ENCODE results near the gene SCN2B.
"Not testable (repeated sequence)": the region's sequence is repeated elsewhere in the genome, so short reads cannot be mapped to it uniquely, and the experiment has no call there.

SCN2B gene

GRCh38 chr11:118206391-118207031 is 30.1 kb upstream of the SCN2B start:
- peak in 1 of 2 donors; percentile 12 for ATAC-seq

GRCh38 chr11:118205606-118206378 is 29.4 kb upstream of the SCN2B start:
- ATAC-seq: no peak

- peak; percentile 9 to 17 for ATAC-seq
These were observed 26.4 kb upstream of the SCN2B start for GRCh38 chr11:118202599-118203422.

GRCh38 chr11:118201966-118202365 is 25.5 kb upstream of the SCN2B start:
- ATAC-seq: no peak

- peak; percentile 50 to 69 for ATAC-seq
These were observed 24.7 kb upstream of the SCN2B start for GRCh38 chr11:118200901-118201680.

GRCh38 chr11:118200497-118200896 is 24.1 kb upstream of the SCN2B start:
- no peak for ATAC-seq

GRCh38 chr11:118199135-118199534 is 22.7 kb upstream of the SCN2B start:
- no peak for ATAC-seq

- ATAC-seq: peak; percentile 83 to 84
These were observed 21.9 kb upstream of the SCN2B start for GRCh38 chr11:118198370-118198769.

- no peak for ATAC-seq
These were observed 18.6 kb upstream of the SCN2B start for GRCh38 chr11:118194835-118195627.

- no peak for ATAC-seq
These were observed 17.6 kb upstream of the SCN2B start for GRCh38 chr11:118193910-118194566.

- ATAC-seq: not testable (repeated sequence)
These were observed 16.4 kb upstream of the SCN2B start for GRCh38 chr11:118192817-118193216.

- not testable (repeated sequence) for ATAC-seq
These were observed 14.6 kb upstream of the SCN2B start for GRCh38 chr11:118190942-118191506.

- ATAC-seq: no peak
These were observed 10.1 kb upstream of the SCN2B start for GRCh38 chr11:118186346-118187107.

GRCh38 chr11:118184784-118185579 is 8.5 kb upstream of the SCN2B start:
- ATAC-seq: no peak

- ATAC-seq: not testable (repeated sequence)
These were observed 7.3 kb upstream of the SCN2B start for GRCh38 chr11:118183691-118184090.

GRCh38 chr11:118180300-118180703 is 3.9 kb upstream of the SCN2B start:
- ATAC-seq: no peak

GRCh38 chr11:118176778-118177134 is 317 bp upstream of the SCN2B start:
- no peak for ATAC-seq

- ATAC-seq: no peak
These were observed 1.1 kb downstream of the SCN2B start for GRCh38 chr11:118175031-118175992.

All from activated CD4-positive, CD25-positive, alpha-beta regulatory T cell treated with anti-CD3 and anti-CD28 coated beads, Interleukin-2, amount 50 U/mL, for 24 hours (primary cell).